ENCODE data around the gene DNAI7. TPM values are rescaled to one million over a fixed set of nuclear protein-coding genes. Genes with fewer than 3 reads are reported as not detected.

DNAI7 gene
- total RNA-seq, 1 donor from 2014 or later, result 0.23 TPM

DNA sequence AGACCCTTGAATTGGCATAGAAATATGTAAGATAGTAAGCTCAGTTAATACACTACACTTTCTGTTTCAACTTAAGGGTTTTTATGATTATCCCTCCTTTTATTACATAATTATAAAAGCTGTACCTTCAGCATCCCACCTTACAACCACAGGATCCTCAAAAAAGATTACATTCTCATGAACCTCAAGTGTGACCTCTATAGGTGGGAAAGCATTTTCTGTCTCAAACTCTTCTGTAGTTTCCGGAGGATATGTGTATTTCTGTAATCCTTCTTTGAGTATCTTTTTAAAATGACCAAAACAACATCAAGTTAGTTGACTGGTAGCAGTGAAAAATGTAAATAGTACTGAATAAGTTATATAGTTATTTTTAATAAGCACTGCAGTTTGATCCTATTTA is 75.9 kb downstream of the DNAI7 start:
- H3K27me3 ChIP-seq (ENCODE audit: insufficient read depth, low read length), result no peaks in the 10 kb centered on the region
- Mint-ChIP-seq H3K9me3 (ENCODE audit: unreplicated experiment) (no peaks in the 10 kb centered on the region), H3K36me3 (ENCODE audit: low read depth, unreplicated experiment) (no peaks in the 10 kb centered on the region), H3K4me1 (ENCODE audit: low read depth, unreplicated experiment) (no peaks in the 10 kb centered on the region), H3K27me3 (ENCODE audit: low read depth, unreplicated experiment) (no peaks in the 10 kb centered on the region), H3K4me3 (ENCODE audit: unreplicated experiment) (no peak overlapping the region), H3K27ac (ENCODE audit: unreplicated experiment) (no peak overlapping the region)
- no peak overlapping the region for H3K9ac ChIP-seq (ENCODE audit: low read length)
- H3K27ac ChIP-seq (ENCODE audit: low read depth, low read length), result no peak overlapping the region
- no peak for DNase-seq (ENCODE audit: low read depth)
- FAIRE-seq, result no peak
- no peak overlapping the region for H2AFZ ChIP-seq (ENCODE audit: low read depth, low read length)
- no peak overlapping the region for H3K4me2 ChIP-seq (ENCODE audit: low read length)
- H3K4me3 ChIP-seq (ENCODE audit: insufficient read depth, low read depth, low read length), result no peak overlapping the region
- no peaks in the 10 kb centered on the region for H3K79me2 ChIP-seq (ENCODE audit: insufficient read depth, low read length)
- H3K9me3 ChIP-seq (ENCODE audit: insufficient read depth, low read depth, low read length), result no peaks in the 10 kb centered on the region
- no peaks in the 10 kb centered on the region for H4K20me1 ChIP-seq (ENCODE audit: insufficient read depth, low read length)
- H3K4me1 ChIP-seq (ENCODE audit: insufficient read depth, low read length), result no peaks in the 10 kb centered on the region
- TF ChIP-seq, protein P1, sequence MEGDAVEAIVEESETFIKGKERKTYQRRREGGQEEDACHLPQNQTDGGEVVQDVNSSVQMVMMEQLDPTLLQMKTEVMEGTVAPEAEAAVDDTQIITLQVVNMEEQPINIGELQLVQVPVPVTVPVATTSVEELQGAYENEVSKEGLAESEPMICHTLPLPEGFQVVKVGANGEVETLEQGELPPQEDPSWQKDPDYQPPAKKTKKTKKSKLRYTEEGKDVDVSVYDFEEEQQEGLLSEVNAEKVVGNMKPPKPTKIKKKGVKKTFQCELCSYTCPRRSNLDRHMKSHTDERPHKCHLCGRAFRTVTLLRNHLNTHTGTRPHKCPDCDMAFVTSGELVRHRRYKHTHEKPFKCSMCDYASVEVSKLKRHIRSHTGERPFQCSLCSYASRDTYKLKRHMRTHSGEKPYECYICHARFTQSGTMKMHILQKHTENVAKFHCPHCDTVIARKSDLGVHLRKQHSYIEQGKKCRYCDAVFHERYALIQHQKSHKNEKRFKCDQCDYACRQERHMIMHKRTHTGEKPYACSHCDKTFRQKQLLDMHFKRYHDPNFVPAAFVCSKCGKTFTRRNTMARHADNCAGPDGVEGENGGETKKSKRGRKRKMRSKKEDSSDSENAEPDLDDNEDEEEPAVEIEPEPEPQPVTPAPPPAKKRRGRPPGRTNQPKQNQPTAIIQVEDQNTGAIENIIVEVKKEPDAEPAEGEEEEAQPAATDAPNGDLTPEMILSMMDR (IDR thresholded peaks at IDR 0.05; ENCODE audit: insufficient read depth, low read depth, low read length), result no peak
- TF ChIP-seq EZH2 (IDR thresholded peaks at IDR 0.05; ENCODE audit: insufficient read depth, low read length), result no peak
- no peaks in the 10 kb centered on the region for H3K36me3 ChIP-seq (ENCODE audit: insufficient read depth, low read length)

DNA sequence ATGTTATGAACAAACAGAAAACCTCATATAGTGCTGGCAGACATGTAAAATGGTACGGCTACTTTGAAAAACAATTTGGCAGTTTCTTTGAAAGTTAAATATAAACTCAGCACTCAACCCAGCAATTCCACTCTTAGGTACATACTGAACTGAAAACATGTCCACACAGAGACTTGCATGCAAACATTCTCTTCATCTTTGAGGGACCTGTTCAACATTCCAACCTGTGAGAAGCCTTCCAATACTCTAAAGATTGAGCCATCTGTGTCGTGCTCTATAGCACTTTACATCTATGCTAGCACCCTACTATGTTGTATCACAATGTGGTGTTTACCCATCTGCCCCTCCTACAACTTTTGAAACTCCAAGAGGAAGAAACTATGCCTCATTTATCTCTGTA is 79.3 kb downstream of the DNAI7 start:
- Histone ChIP-seq H3K4me2 (ENCODE audit: low read length) (no peak overlapping the region), H3K79me2 (ENCODE audit: insufficient read depth, low read length) (no peaks in the 10 kb centered on the region), H3K4me1 (ENCODE audit: insufficient read depth, low read length) (no peaks in the 10 kb centered on the region), H3K9me3 (ENCODE audit: insufficient read depth, low read depth, low read length) (no peaks in the 10 kb centered on the region), H3K27ac (ENCODE audit: low read depth, low read length) (no peak overlapping the region), H2AFZ (ENCODE audit: low read depth, low read length) (no peak overlapping the region), H4K20me1 (ENCODE audit: insufficient read depth, low read length) (no peaks in the 10 kb centered on the region), H3K9ac (ENCODE audit: low read length) (no peak overlapping the region), H3K36me3 (ENCODE audit: insufficient read depth, low read length) (no peaks in the 10 kb centered on the region), H3K27me3 (ENCODE audit: insufficient read depth, low read length) (no peaks in the 10 kb centered on the region), H3K4me3 (ENCODE audit: insufficient read depth, low read depth, low read length) (no peak overlapping the region)
- Mint-ChIP-seq H3K4me3 (ENCODE audit: unreplicated experiment) (no peak overlapping the region), H3K9me3 (ENCODE audit: unreplicated experiment) (no peaks in the 10 kb centered on the region), H3K27ac (ENCODE audit: unreplicated experiment) (no peak overlapping the region), H3K27me3 (ENCODE audit: low read depth, unreplicated experiment) (no peaks in the 10 kb centered on the region), H3K4me1 (ENCODE audit: low read depth, unreplicated experiment) (no peaks in the 10 kb centered on the region), H3K36me3 (ENCODE audit: low read depth, unreplicated experiment) (no peaks in the 10 kb centered on the region)
- TF ChIP-seq EZH2 (IDR thresholded peaks at IDR 0.05; ENCODE audit: insufficient read depth, low read length), result no peak
- TF ChIP-seq, protein P1 (IDR thresholded peaks at IDR 0.05; ENCODE audit: insufficient read depth, low read depth, low read length), result no peak
- FAIRE-seq (no peak), DNase-seq (ENCODE audit: low read depth) (no peak)

DNA sequence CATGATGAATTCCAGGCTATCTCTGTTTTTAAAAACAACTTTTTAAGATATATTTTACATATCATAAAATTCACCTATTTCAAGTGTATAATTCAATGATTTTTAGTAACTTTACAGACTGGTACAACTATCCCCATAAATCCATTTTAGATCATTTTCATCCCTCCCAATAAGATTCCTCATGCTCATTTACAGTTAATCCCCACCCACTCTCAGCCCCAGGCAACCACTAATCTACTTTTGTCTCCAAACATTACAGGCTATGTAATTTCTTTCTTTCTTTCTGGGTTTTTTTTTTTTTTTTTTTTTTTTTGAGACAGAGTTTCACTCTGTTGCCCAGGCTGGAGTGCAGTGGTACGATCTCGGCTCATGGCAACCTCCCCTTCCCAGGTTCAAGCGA is 81.3 kb downstream of the DNAI7 start:
- Histone ChIP-seq H3K27me3 (ENCODE audit: insufficient read depth, low read length) (no peaks in the 10 kb centered on the region), H3K79me2 (ENCODE audit: insufficient read depth, low read length) (no peaks in the 10 kb centered on the region), H3K4me1 (ENCODE audit: insufficient read depth, low read length) (no peaks in the 10 kb centered on the region), H4K20me1 (ENCODE audit: insufficient read depth, low read length) (no peaks in the 10 kb centered on the region), H3K9ac (ENCODE audit: low read length) (no peak overlapping the region), H3K9me3 (ENCODE audit: insufficient read depth, low read depth, low read length) (no peaks in the 10 kb centered on the region), H3K27ac (ENCODE audit: low read depth, low read length) (no peak overlapping the region), H3K36me3 (ENCODE audit: insufficient read depth, low read length) (no peaks in the 10 kb centered on the region), H3K4me3 (ENCODE audit: insufficient read depth, low read depth, low read length) (no peak overlapping the region), H2AFZ (ENCODE audit: low read depth, low read length) (no peak overlapping the region), H3K4me2 (ENCODE audit: low read length) (no peak overlapping the region)
- H3K36me3 Mint-ChIP-seq (ENCODE audit: low read depth, unreplicated experiment), result no peaks in the 10 kb centered on the region
- no peaks in the 10 kb centered on the region for H3K9me3 Mint-ChIP-seq (ENCODE audit: unreplicated experiment)
- TF ChIP-seq, protein P1 (IDR thresholded peaks at IDR 0.05; ENCODE audit: insufficient read depth, low read depth, low read length), result no peak
- no peak for TF ChIP-seq EZH2 (IDR thresholded peaks at IDR 0.05; ENCODE audit: insufficient read depth, low read length)
- DNase-seq (ENCODE audit: low read depth) (no peak), FAIRE-seq (no peak)
- H3K4me3 Mint-ChIP-seq (ENCODE audit: unreplicated experiment), result no peak overlapping the region
- no peaks in the 10 kb centered on the region for H3K27me3 Mint-ChIP-seq (ENCODE audit: low read depth, unreplicated experiment)
- no peak overlapping the region for H3K27ac Mint-ChIP-seq (ENCODE audit: unreplicated experiment)
- no peaks in the 10 kb centered on the region for H3K4me1 Mint-ChIP-seq (ENCODE audit: low read depth, unreplicated experiment)
